ENCODE data around the gene UNC13D. TPM values are rescaled to one million over a fixed set of nuclear protein-coding genes. Genes with fewer than 3 reads are reported as not detected.

The UNC13D gene
- total and polyA plus RNA-seq, 4 donors = 56.6 to 110 (median 73.2) TPM

DNA sequence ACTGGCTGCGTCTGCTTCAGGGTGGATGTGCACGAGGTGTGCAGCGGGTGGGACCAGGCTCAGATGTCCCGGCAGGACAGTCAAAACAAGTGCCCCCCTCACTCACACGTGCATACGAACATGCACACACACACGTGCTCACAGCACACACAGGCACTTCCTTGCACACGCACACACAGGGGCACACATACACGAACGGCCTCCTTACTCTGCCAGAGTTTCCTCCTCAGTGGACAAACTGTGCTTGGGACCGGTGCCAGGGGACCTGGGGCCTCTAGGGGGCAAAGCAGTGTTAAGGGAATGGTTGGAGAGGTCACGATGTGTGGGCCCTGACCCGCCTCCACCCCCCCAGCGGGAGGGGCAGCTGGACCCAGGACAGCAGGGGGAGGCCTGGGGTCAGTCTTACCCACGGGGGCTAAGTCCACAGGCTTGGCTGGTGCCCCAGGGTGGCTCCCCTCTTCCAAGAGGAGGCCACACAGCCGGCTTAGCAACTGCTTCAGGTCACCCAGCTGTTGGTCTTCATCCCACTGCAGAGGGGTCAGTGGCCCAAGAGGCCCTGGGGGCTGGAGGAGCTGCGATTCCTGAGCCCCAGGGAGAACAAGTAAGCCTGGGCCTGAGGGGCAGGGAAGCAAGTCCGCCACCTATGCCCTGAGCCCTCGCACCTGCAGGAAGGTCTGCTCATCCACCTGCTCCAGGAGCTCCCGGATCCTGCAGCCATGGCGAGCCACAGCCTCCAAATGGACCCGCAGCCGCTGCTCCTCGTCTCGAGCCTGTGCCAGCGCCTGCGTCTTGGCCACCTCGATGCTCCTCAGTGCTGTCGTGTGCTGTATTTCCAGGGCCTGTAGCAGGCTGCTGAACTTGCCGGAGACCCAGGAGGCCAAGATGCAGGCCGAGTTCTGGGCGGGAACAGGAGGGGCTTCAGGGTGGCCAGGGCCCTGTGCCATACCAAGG, 47.7 kb upstream of the UNC13D start:
- no peaks in the 10 kb centered on the region for H3K9me3 ChIP-seq (ENCODE audit: control insufficient read depth in 4 of 4, insufficient read depth in 3 of 4, low read length in 3 of 4)
- H3K9ac ChIP-seq (ENCODE audit: insufficient read depth in 1 of 2, low read length in 2 of 2) = no peak overlapping the region
- no peak overlapping the region for H3K27ac ChIP-seq (ENCODE audit: low read depth in 1 of 2, low read length in 1 of 2)
- H3K4me1 ChIP-seq (ENCODE audit: control insufficient read depth in 5 of 5, insufficient read depth in 5 of 5, low read length in 5 of 5) = peaks cover 0 to 27% (median 9%) of the 10 kb centered on the region in 5 donors
- ATAC-seq (ENCODE audit: insufficient read depth, low FRiP score) (no peak), DNase-seq (no peak)
- H3K36me3 ChIP-seq (ENCODE audit: control insufficient read depth in 4 of 4, insufficient read depth in 4 of 4, low read length in 4 of 4) = peaks cover 0 to 31% (median 0%) of the 10 kb centered on the region in 4 donors
- H3K27me3 ChIP-seq (ENCODE audit: control insufficient read depth in 3 of 3, insufficient read depth in 3 of 3, low read length in 2 of 3) = no peaks in the 10 kb centered on the region
- H3K4me3 ChIP-seq = no peak overlapping the region
- 83 to 86% methylated on average over 32 of the region's 32 CpGs for WGBS, 2 donors
- no peak for TF ChIP-seq CTCF (IDR thresholded peaks at IDR 0.05; ENCODE audit: control extremely low read depth, extremely low read depth)

DNA sequence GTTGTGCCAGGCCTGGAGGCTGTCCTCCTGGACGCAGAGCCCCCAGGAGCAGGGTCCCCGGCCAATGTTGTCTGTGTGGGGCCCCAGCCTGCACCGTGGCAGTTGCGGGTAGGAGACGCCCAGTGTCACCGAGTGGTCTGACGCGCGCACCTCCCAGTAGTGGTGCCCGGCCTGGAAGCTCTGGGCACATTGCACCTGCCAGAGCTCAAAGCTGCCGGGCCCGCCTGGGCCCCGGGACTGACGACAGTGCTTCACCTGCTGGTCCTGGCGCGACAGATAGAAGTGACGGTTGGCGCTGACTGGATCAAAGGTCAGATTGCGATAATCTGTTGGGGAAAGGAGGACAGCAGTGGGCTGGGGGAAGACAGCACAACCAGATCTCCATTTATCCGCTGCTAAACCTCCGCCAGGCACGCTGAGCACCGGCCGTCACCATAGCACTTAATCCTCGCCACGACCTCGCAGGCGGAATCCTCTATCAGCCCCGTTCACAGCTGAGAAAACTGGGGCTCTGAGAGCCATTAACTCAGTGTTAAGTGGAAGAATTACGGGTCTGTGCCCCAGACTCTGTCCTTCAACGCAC, 46.9 kb upstream of the UNC13D start:
- H3K27ac ChIP-seq (ENCODE audit: low read depth in 1 of 2, low read length in 1 of 2) = no peak overlapping the region
- H3K4me3 ChIP-seq = no peak overlapping the region
- peaks cover 0 to 31% (median 0%) of the 10 kb centered on the region in 4 donors for H3K36me3 ChIP-seq (ENCODE audit: control insufficient read depth in 4 of 4, insufficient read depth in 4 of 4, low read length in 4 of 4)
- H3K27me3 ChIP-seq (ENCODE audit: control insufficient read depth in 3 of 3, insufficient read depth in 3 of 3, low read length in 2 of 3) = no peaks in the 10 kb centered on the region
- peaks cover 0 to 27% (median 9%) of the 10 kb centered on the region in 5 donors for H3K4me1 ChIP-seq (ENCODE audit: control insufficient read depth in 5 of 5, insufficient read depth in 5 of 5, low read length in 5 of 5)
- 96% methylated on average over 30 to 31 of the region's 31 CpGs for WGBS, 2 donors
- DNase-seq = no peak
- no peak for TF ChIP-seq CTCF (IDR thresholded peaks at IDR 0.05; ENCODE audit: control extremely low read depth, extremely low read depth)
- H3K9me3 ChIP-seq (ENCODE audit: control insufficient read depth in 4 of 4, insufficient read depth in 3 of 4, low read length in 3 of 4) = no peaks in the 10 kb centered on the region
- no peak overlapping the region for H3K9ac ChIP-seq (ENCODE audit: insufficient read depth in 1 of 2, low read length in 2 of 2)
- no peak for ATAC-seq (ENCODE audit: insufficient read depth, low FRiP score)

GRCh38 chr17:75889454-75889853, 45.2 kb upstream of the UNC13D start:
- DNase-seq = no peak
- peaks cover 0 to 31% (median 0%) of the 10 kb centered on the region in 4 donors for H3K36me3 ChIP-seq (ENCODE audit: control insufficient read depth in 4 of 4, insufficient read depth in 4 of 4, low read length in 4 of 4)
- H3K4me1 ChIP-seq (ENCODE audit: control insufficient read depth in 5 of 5, insufficient read depth in 5 of 5, low read length in 5 of 5) = peaks cover 0 to 12% (median 0%) of the 10 kb centered on the region in 5 donors
- no peak for TF ChIP-seq CTCF (IDR thresholded peaks at IDR 0.05; ENCODE audit: control extremely low read depth, extremely low read depth)
- H3K9ac ChIP-seq (ENCODE audit: insufficient read depth in 1 of 2, low read length in 2 of 2) = no peak overlapping the region
- no peak for ATAC-seq (ENCODE audit: insufficient read depth, low FRiP score)
- H3K9me3 ChIP-seq (ENCODE audit: control insufficient read depth in 4 of 4, insufficient read depth in 3 of 4, low read length in 3 of 4) = no peaks in the 10 kb centered on the region
- no peak overlapping the region for H3K27ac ChIP-seq (ENCODE audit: low read depth in 1 of 2, low read length in 1 of 2)
- WGBS, 2 donors = 77 to 78% methylated on average over 6 of the region's 6 CpGs
- H3K4me3 ChIP-seq = no peak overlapping the region
- H3K27me3 ChIP-seq (ENCODE audit: control insufficient read depth in 3 of 3, insufficient read depth in 3 of 3, low read length in 2 of 3) = no peaks in the 10 kb centered on the region
